Mucosa of stomach (tissue), 1 donor: ENCODE data around the gene SLC22A5.
"Not testable (repeated sequence)": the region's sequence is repeated elsewhere in the genome, so short reads cannot be mapped to it uniquely, and the experiment has no call there.

Source experiments
- H3K27me3 ChIP-seq: one replicate; pipeline ENCODE4 v1.7.0; 2013; ENCODE audit warnings: mild to moderate bottlenecking, low read length; ENCODE audit not compliant: control insufficient read depth, insufficient read depth
- H3K36me3 ChIP-seq: one replicate; pipeline ENCODE4 v1.7.0; 2013; ENCODE audit warnings: low read length; ENCODE audit not compliant: control insufficient read depth, insufficient read depth
- H3K4me1 ChIP-seq: one replicate; pipeline ENCODE4 v1.7.0; 2013; ENCODE audit warnings: mild to moderate bottlenecking, low read length; ENCODE audit not compliant: control insufficient read depth, insufficient read depth
- H3K4me3 ChIP-seq: one replicate; pipeline ENCODE4 v1.7.0; 2013; ENCODE audit warnings: low read length
- H3K9ac ChIP-seq: one replicate; pipeline ENCODE4 v1.7.0; 2013; ENCODE audit warnings: mild to moderate bottlenecking, low read length, moderate library complexity
- H3K9me3 ChIP-seq: one replicate; pipeline ENCODE4 v1.7.0; 2013; ENCODE audit warnings: mild to moderate bottlenecking, low read length, moderate library complexity; ENCODE audit not compliant: control insufficient read depth
- donor health status: Pancreatic carcinoma.

Gene SLC22A5

DNA sequence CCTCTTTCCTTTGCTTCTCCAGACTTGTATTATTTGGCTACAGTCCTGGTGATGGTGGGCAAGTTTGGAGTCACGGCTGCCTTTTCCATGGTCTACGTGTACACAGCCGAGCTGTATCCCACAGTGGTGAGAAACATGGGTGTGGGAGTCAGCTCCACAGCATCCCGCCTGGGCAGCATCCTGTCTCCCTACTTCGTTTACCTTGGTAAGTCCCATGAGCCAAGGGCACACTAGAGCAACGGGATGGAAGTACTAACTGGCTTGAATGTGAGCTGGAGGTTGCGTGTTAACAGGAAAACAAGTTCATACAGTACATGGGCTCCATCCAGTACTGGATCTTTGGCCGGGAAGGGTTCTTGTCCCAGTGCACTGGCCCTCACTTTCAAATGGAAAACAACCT is 22.9 kb downstream of the SLC22A5 start:
- H3K36me3 ChIP-seq, result peaks cover 20% of the 10 kb centered on the region
- no peaks in the 10 kb centered on the region for H3K9me3 ChIP-seq
- no peaks in the 10 kb centered on the region for H3K27me3 ChIP-seq
- no peak overlapping the region for H3K9ac ChIP-seq
- peaks cover 41% of the 10 kb centered on the region for H3K4me1 ChIP-seq
- H3K4me3 ChIP-seq, result no peak overlapping the region

DNA sequence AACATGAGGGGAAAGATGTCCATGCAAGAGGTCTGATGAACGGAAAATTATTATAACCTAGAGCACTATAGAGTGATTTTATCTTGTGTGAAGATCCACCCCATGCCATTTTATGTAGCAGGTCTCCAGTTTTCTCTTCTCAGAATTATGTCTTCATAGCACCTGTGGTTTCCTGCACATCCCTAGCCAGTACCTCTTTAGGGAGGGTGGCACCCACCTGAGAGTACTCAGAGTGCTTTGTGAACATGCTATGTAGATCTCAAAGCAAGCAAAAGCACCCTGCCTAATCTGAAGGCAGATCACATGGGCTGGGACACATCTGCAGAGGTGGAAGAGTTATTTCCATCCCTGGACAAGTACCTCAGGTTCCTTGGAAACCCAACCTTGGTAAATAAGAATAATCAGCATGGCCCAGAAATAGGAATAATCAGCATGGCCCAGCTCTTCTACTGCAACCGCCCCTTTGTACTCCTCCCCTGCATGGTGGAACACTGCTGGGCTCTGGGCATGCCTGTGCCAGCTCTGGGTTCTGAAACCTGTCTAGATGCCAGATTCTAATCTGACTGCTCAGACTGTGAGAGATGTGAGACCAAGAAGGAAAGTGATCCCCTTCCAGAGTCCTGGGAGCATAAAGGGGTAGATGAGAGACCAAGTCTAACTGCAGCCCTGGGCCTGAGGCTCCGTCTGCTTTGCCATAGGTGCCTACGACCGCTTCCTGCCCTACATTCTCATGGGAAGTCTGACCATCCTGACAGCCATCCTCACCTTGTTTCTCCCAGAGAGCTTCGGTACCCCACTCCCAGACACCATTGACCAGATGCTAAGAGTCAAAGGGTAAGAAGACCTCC is 23.7 kb downstream of the SLC22A5 start:
- Histone ChIP-seq H3K36me3 (peaks cover 20% of the 10 kb centered on the region), H3K4me1 (peaks cover 39% of the 10 kb centered on the region), H3K9ac (no peak overlapping the region)

DNA sequence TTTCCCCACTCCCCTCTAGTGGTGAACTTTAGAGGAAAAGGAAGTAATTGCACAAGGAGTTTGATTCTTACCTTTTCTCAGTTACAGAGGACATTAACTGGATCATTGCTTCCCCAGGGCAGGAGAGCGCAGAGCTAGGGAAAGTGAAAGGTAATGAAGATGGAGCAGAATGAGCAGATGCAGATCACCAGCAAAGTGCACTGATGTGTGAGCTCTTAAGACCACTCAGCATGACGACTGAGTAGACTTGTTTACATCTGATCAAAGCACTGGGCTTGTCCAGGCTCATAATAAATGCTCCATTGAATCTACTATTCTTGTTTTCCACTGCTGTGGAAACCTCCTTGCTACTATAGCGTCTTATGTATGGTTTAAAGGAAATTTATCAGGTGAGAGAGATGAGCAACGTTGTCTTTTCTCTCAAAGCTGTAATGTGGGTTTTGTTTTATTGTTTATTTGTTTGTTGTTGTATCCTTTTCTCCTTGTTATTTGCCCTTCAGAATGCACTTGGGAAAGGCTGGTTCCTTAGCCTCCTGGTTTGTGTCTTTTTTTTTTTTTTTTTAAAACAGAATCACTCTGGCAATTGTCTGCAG is 25.3 kb downstream of the SLC22A5 start:
- Histone ChIP-seq H3K4me3 (no peak overlapping the region), H3K36me3 (peaks cover 13% of the 10 kb centered on the region), H3K9ac (no peak overlapping the region), H3K4me1 (peaks cover 23% of the 10 kb centered on the region), H3K27me3 (no peaks in the 10 kb centered on the region), H3K9me3 (no peaks in the 10 kb centered on the region)

More for the DNA sequence above, 23.7 kb downstream of the SLC22A5 start:
- Histone ChIP-seq H3K27me3 (no peaks in the 10 kb centered on the region), H3K9me3 (no peaks in the 10 kb centered on the region), H3K4me3 (no peak overlapping the region)

DNA sequence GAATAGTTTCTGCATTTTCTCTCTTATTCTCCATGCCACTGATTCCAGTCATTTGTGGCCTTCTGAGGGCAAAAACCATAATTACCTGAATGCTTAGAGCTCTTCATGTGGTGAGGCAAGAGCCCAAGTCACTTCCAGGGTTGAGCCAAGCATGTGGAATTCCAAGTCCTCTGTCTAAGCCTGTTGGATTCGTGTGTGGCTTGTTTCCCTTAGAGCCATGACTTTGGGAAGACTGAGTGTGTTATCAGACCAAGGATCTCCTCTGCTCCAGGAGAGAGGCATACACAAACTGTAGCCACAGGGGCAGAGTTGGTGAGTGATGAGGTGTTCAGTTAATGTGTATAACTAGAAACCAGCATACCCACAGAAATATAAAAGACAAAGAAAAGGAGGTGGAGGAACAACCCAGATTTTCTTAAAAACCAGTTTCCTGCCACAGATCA is 27.1 kb downstream of the SLC22A5 start:
- H3K36me3 ChIP-seq, result peaks cover 13% of the 10 kb centered on the region
- H3K9me3 ChIP-seq, result no peaks in the 10 kb centered on the region
- H3K9ac ChIP-seq, result no peak overlapping the region
- H3K4me3 ChIP-seq, result no peak overlapping the region
- H3K27me3 ChIP-seq, result no peaks in the 10 kb centered on the region
- H3K4me1 ChIP-seq, result peaks cover 7% of the 10 kb centered on the region

DNA sequence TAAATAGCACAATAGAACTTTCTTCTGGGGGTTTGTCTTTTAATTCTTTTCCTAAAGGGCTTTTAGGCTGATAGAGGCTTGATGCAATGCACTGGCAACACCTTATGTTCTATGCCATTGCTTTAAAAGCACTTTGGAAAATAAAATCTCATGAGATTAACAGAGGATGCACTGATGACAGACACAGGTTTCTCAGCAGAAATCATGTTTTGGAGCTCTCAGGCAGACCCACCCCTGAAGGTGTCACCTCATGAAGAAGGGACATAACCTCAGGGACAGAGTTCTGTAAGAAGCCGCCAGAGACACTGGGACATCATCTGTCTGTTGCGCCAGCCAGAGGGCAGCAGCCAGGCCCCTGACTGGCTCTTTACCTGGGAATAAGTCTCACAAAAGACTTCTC is 27.7 kb downstream of the SLC22A5 start:
- Histone ChIP-seq H3K27me3 (no peaks in the 10 kb centered on the region), H3K9me3 (no peaks in the 10 kb centered on the region), H3K36me3 (peaks cover 13% of the 10 kb centered on the region), H3K9ac (no peak overlapping the region), H3K4me3 (no peak overlapping the region), H3K4me1 (peaks cover 6% of the 10 kb centered on the region)

DNA sequence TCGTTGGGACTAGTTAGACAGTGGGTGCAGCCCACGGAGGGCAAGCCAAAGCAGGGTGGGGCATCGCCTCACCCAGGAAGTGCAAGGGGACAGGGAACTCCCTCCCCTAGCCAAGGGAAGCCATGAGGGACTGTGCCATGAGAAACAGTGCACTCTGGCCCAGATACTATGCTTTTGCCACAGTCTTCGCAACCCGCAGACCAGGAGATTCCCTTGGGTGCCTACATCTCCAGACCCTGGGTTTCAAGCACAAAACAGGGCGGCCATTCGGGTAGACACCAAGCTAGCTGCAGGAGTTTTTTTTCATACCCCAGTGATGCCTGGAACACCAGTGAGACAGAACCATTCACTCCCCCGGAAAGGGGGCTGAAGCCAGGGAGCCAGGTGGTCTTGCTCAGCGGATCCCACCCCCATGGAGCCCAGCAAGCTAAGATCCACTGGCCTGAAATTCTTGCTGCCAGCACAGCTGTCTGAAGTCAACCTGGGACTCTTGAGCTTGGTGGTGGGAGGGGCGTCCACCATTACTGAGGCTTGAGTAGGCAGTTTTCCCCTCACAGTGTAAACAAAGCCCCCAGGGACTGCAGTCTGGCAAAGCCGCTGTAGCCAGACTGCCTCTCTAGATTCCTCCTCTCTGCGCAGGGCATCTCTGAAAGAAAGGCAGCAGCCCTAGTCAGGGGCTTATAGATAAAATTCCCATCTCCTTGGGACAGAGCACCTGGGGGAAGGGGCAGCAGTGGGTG is 28.6 kb downstream of the SLC22A5 start:
- not testable (repeated sequence) for H3K9me3 ChIP-seq, H3K4me1 ChIP-seq, H3K27me3 ChIP-seq, H3K9ac ChIP-seq, H3K4me3 ChIP-seq
- H3K36me3 ChIP-seq, result peaks cover 13% of the 10 kb centered on the region

DNA sequence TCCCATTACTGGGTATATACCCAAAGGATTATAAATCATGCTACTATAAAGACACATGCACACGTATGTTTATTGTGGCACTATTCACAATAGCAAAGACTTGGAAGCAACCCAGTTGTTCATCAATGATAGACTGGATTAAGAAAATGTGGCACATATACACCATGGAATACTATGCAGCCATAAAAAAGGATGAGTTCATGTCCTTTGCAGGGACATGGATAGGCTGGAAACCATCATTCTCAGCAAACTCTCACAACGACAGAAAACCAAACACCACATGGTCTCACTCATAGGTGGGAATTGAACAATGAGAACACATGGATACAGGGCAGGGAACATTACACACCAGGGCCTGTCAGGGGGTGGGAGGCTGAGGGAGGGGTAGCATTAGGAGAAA is 34.5 kb downstream of the SLC22A5 start:
- H3K9me3 ChIP-seq, result not testable (repeated sequence)

DNA sequence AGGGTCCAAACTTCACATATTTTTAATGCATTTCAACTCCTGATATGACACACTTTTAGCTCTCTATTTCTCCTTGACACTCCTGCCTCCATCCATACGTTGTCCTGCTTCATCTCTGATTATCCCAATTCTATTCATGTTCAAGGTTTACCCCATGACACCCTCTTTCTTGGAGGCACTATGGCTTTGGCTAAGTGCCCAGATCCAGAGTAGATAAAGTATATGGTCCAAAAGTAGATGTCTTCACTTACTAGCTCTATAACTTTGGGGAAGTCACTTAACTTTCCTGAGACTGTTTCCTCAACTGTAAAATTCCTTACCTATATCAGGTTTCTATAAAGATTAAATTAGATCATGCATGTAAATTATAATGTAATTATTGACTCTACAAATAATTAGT is 36.1 kb downstream of the SLC22A5 start:
- H3K4me3 ChIP-seq, result no peak overlapping the region
- no peaks in the 10 kb centered on the region for H3K9me3 ChIP-seq
- no peak overlapping the region for H3K9ac ChIP-seq
- H3K27me3 ChIP-seq, result no peaks in the 10 kb centered on the region
- peaks cover 29% of the 10 kb centered on the region for H3K4me1 ChIP-seq
- H3K36me3 ChIP-seq, result no peaks in the 10 kb centered on the region

More for the DNA sequence above, 34.5 kb downstream of the SLC22A5 start:
- not testable (repeated sequence) for H3K9ac ChIP-seq, H3K27me3 ChIP-seq, H3K36me3 ChIP-seq, H3K4me3 ChIP-seq
- H3K4me1 ChIP-seq, result peaks cover 17% of the 10 kb centered on the region

DNA sequence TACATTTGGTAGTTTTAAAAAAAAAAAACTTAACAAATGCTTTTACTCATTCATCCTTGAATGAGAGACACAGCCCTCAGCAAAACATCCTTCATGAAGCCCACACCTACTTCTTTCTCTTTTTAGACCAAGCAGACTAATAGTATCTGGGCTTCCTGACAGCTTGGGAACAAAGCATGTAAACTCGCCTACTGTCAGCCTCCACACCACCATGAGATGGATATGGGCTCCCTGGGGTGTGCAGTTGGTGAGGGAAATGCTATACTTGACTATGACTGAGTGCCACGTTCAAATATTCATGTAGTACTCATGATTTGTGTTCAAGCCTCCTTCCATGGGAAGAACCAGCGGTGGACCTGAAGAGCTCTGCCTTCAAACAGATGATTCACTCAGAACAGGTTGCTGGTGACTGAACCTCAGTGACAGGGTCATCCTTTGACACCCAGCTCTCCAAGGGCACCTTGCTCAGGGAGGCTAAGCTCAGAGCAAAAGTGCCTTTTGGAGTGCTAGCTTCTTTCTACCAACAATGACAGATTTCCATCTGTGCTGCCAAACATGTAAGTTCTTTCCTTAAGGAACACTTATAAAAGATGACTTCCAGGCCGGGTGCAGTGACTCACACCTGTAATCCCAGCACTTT is 36.8 kb downstream of the SLC22A5 start:
- H3K36me3 ChIP-seq, result no peaks in the 10 kb centered on the region
- H3K4me1 ChIP-seq, result peaks cover 29% of the 10 kb centered on the region
- H3K9ac ChIP-seq, result no peak overlapping the region
- H3K4me3 ChIP-seq, result no peak overlapping the region
- H3K27me3 ChIP-seq, result no peaks in the 10 kb centered on the region
- H3K9me3 ChIP-seq, result no peaks in the 10 kb centered on the region

DNA sequence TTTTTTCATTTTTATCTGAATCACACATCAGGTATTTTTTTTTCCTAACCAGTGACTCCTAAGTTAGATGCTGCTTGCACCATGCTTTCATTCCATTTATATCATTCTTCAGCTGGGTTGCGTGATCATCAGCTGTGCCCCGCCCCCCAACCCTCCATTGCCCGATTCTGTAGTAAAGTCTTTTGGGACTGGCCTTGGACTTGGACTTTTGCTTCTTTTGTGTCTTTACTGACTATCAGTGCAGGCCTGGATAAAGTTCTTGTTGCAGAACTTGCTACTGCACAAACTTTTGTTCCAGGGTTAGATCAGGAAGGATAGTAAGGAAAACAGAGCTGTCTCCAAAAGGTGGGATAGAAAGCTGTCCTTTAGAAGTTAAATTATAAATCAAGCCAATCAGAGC is 38.5 kb downstream of the SLC22A5 start:
- no peak overlapping the region for H3K9ac ChIP-seq
- no peak overlapping the region for H3K4me3 ChIP-seq
- no peaks in the 10 kb centered on the region for H3K27me3 ChIP-seq
- no peaks in the 10 kb centered on the region for H3K36me3 ChIP-seq
- H3K4me1 ChIP-seq, result peaks cover 43% of the 10 kb centered on the region
- H3K9me3 ChIP-seq, result no peaks in the 10 kb centered on the region

DNA sequence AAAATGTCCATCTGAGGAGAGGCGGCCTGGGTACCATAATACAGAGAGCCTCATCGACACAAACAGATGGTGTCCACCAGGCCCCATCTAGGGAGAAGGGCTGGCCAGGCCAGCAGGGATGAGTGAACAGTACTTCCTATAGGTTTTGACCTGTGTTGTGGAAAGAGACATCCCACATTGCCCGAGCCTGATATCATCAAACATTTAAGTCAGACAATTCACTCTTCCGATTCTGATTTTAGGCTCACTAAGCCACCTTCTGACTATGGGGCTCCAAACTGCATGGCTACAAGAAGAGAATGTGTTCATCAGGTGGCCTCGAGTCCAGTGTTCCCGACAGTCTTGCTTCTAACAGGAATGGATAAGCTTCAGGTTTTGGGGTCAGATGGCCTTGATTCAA is 38.9 kb downstream of the SLC22A5 start:
- Histone ChIP-seq H3K4me3 (no peak overlapping the region), H3K4me1 (peaks cover 43% of the 10 kb centered on the region), H3K36me3 (no peaks in the 10 kb centered on the region), H3K27me3 (no peaks in the 10 kb centered on the region), H3K9ac (no peak overlapping the region), H3K9me3 (no peaks in the 10 kb centered on the region)

DNA sequence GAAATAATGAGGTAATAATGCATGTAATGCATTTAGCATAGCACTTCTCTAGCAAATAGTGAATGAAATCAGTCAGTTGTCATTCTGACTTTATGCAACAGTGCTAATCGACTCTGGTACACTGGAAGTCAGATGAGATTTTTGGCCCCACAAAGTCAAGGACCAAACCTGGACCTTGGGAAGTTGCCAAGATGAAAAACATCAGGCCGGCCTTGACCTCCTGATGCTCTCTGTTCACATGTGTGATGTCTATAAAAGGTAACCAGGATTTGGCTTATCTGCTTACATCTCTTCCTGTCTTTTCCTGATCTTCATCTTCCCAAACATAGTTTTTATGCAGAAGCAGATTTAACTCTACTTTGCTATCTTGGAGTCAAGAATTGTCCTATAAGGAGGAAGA is 39.5 kb downstream of the SLC22A5 start:
- peaks cover 44% of the 10 kb centered on the region for H3K4me1 ChIP-seq

More for the DNA sequence above, 39.5 kb downstream of the SLC22A5 start:
- Histone ChIP-seq H3K9ac (peak overlapping the region; percentile 98), H3K27me3 (no peaks in the 10 kb centered on the region), H3K36me3 (no peaks in the 10 kb centered on the region), H3K9me3 (no peaks in the 10 kb centered on the region), H3K4me3 (no peak overlapping the region)
